Measurements from ENCODE around the gene BAIAP2L1.

Gene BAIAP2L1

GRCh38 chr7:98251231-98251600 is 149.7 kb downstream of the BAIAP2L1 start:
- no peak for TF ChIP-seq JUND (IDR thresholded peaks at IDR 0.05; ENCODE audit: low read depth)
- in situ Hi-C loops (cut with HindIII; ENCODE audit: low pct_unique_long_range_greater_than_20kb, low sequenced_read_pairs) = no loop called here
- peak; percentile 28 to 41 for DNase-seq (ENCODE audit: low read depth in 1 of 2, low spot score in 1 of 2)

GRCh38 chr7:98250789-98251188 is 150.1 kb downstream of the BAIAP2L1 start:
- DNase-seq (ENCODE audit: low read depth in 1 of 2, low spot score in 1 of 2) = no peak
- in situ Hi-C loops (cut with HindIII; ENCODE audit: low pct_unique_long_range_greater_than_20kb, low sequenced_read_pairs) = no loop called here
- TF ChIP-seq JUND (IDR thresholded peaks at IDR 0.05; ENCODE audit: low read depth) = no peak

- in situ Hi-C loops (cut with HindIII; ENCODE audit: low pct_unique_long_range_greater_than_20kb, low sequenced_read_pairs) = no loop called here
- no peak for TF ChIP-seq JUND (IDR thresholded peaks at IDR 0.05; ENCODE audit: low read depth)
- DNase-seq (ENCODE audit: low read depth in 1 of 2, low spot score in 1 of 2) = no peak
Measured at GRCh38 chr7:98249106-98249505, 151.8 kb downstream of the BAIAP2L1 start.

- in situ Hi-C loops (cut with HindIII; ENCODE audit: low pct_unique_long_range_greater_than_20kb, low sequenced_read_pairs) = no loop called here
- TF ChIP-seq JUND (IDR thresholded peaks at IDR 0.05; ENCODE audit: low read depth) = no peak
- DNase-seq (ENCODE audit: low read depth in 1 of 2, low spot score in 1 of 2) = no peak
Measured at GRCh38 chr7:98248156-98248555, 152.7 kb downstream of the BAIAP2L1 start.

GRCh38 chr7:98244871-98245270 is 156.0 kb downstream of the BAIAP2L1 start:
- DNase-seq (ENCODE audit: low read depth in 1 of 2, low spot score in 1 of 2) = no peak
- TF ChIP-seq JUND (IDR thresholded peaks at IDR 0.05; ENCODE audit: low read depth) = no peak
- in situ Hi-C loops (cut with HindIII; ENCODE audit: low pct_unique_long_range_greater_than_20kb, low sequenced_read_pairs) = no loop called here

GRCh38 chr7:98242934-98243333 is 158.0 kb downstream of the BAIAP2L1 start:
- in situ Hi-C loops (cut with HindIII; ENCODE audit: low pct_unique_long_range_greater_than_20kb, low sequenced_read_pairs) = no loop called here
- DNase-seq (ENCODE audit: low read depth in 1 of 2, low spot score in 1 of 2) = no peak
- TF ChIP-seq JUND (IDR thresholded peaks at IDR 0.05; ENCODE audit: low read depth) = no peak

GRCh38 chr7:98242342-98242741 is 158.5 kb downstream of the BAIAP2L1 start:
- TF ChIP-seq JUND (IDR thresholded peaks at IDR 0.05; ENCODE audit: low read depth) = no peak
- in situ Hi-C loops (cut with HindIII; ENCODE audit: low pct_unique_long_range_greater_than_20kb, low sequenced_read_pairs) = no loop called here
- no peak for DNase-seq (ENCODE audit: low read depth in 1 of 2, low spot score in 1 of 2)

GRCh38 chr7:98241674-98242241 is 159.1 kb downstream of the BAIAP2L1 start:
- no peak for TF ChIP-seq JUND (IDR thresholded peaks at IDR 0.05; ENCODE audit: low read depth)
- in situ Hi-C loops (cut with HindIII; ENCODE audit: low pct_unique_long_range_greater_than_20kb, low sequenced_read_pairs) = no loop called here
- no peak for DNase-seq (ENCODE audit: low read depth in 1 of 2, low spot score in 1 of 2)

Data from T47D (cell line).